NCI-H510A (cell line): ENCODE measurements around the gene SPSB2.
"Not testable (repeated sequence)": the region's sequence is repeated elsewhere in the genome, so short reads cannot be mapped to it uniquely, and the experiment has no call there.

ENCODE experiments used
- DNase-seq: peaks from one replicate; lab custom pipeline; 2025; lab: John Stamatoyannopoulos, UW

The SPSB2 gene, protein sequence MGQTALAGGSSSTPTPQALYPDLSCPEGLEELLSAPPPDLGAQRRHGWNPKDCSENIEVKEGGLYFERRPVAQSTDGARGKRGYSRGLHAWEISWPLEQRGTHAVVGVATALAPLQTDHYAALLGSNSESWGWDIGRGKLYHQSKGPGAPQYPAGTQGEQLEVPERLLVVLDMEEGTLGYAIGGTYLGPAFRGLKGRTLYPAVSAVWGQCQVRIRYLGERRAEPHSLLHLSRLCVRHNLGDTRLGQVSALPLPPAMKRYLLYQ

DNA sequence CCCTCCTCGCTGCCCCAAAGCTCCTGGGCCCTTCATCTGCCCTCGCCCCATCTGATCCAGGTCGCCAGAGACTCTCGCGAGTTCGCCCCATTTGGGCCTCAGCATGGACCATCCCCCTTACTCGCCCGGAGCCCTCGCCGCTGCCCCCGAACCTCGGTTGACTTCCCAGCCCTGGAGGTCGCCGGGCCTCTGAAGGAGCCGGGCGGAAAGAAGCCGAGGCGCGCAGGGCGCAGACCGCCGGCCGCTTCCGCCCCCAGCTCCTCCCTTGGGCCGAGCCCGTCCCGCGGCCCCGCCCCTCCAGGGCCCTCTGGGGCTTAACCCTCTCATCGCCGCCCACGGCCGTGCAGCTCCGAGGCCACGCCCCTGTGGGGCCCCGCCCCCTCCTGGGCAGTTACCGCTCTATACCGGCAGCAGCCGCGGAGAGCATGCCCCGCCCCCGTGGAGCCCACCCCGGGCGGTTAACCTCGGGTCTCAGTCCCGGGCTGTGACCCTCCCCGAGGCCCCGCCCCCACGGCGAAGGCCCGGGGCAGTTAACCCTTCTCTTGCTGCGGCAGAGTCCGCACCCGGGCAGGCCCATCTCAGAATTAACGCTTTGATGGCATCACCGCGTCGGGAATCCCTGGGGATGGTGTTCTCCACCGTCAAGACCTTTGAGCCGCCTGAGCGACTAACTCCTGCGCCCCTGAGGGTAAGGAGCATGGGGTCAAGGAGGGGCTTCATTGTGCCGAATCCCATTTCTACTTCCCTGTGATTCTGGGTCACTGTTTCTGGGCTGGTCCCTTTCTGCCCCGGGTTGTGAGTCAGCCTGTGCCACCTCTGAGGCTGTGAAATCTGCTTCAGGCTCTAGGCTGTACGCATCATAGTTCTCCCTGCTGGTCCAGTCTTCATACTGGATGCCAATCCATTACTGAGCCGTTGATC, at the start of gene SPSB2:
SPSB2 (minus strand) TSS at position 210 of the 921 bp plus-strand sequence. CDS start 402 bp downstream, outside the sequence.
- peak; percentile 91 for DNase-seq

DNA sequence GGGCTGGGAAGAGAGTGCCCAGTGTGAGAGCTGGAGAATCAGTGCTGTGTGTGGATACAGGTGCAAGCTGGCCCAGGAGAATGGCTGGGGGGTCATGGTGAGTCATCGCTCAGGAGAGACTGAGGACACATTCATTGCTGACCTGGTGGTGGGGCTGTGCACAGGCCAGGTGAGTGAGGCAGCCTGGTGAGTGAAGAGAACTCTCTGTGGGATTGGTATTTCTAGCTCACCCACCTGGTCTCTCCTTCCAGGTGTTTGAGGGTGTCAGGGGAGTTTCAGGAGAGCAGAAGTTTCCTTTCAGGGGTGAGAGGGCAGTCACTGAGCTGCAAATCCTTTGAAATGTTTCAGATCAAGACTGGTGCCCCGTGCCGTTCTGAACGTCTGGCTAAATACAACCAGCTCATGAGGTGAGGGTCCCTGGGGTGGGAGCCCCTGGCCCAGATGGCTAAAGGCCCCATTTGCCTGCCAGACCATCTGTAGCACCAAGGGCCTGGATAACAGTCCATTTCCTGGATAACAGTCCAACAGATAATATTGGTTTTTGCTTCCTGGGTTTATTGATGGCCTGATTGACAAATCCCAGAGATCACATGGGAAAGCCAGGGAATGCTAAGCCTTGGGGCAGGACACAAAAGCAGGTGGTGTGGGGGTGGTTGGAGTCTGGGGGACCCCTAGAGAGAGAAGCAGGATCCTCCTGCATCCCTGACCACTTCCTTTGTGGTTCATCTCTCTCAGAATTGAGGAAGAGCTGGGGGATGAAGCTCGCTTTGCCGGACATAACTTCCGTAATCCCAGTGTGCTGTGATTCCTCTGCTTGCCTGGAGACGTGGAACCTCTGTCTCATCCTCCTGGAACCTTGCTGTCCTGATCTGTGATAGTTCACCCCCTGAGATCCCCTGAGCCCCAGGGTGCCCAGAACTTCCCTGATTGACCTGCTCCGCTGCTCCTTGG, 49.2 kb upstream of the SPSB2 start:
- no peak for DNase-seq

DNA sequence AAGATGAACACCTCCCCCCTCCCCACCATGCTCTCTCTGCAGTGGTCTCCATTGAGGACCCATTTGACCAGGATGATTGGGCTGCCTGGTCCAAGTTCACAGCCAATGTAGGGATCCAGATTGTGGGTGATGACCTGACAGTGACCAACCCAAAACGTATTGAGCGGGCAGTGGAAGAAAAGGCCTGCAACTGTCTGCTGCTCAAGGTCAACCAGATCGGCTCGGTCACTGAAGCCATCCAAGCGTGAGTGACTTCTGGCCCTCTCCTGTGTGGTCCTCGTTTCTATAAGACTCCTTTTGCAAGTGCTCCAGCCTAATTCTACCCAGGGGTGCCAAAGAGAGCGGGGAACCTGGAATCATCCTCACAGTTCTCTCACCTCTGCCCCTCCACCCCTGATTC, 48.4 kb upstream of the SPSB2 start:
- DNase-seq = no peak

DNA sequence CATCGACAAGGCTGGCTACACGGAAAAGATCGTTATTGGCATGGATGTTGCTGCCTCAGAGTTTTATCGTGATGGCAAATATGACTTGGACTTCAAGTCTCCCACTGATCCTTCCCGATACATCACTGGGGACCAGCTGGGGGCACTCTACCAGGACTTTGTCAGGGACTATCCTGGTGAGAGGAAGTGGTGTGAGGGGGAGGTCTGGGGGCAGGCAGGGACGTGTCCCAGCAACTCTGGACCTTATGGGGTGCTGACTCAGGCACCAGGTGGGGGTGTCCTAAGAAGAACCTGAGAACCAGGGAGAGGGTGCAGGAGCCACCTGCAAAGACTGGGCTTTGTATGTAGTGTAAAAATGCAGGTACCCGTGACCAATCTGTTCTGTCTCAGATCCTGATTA, 46.5 kb upstream of the SPSB2 start:
- DNase-seq = no peak

DNA sequence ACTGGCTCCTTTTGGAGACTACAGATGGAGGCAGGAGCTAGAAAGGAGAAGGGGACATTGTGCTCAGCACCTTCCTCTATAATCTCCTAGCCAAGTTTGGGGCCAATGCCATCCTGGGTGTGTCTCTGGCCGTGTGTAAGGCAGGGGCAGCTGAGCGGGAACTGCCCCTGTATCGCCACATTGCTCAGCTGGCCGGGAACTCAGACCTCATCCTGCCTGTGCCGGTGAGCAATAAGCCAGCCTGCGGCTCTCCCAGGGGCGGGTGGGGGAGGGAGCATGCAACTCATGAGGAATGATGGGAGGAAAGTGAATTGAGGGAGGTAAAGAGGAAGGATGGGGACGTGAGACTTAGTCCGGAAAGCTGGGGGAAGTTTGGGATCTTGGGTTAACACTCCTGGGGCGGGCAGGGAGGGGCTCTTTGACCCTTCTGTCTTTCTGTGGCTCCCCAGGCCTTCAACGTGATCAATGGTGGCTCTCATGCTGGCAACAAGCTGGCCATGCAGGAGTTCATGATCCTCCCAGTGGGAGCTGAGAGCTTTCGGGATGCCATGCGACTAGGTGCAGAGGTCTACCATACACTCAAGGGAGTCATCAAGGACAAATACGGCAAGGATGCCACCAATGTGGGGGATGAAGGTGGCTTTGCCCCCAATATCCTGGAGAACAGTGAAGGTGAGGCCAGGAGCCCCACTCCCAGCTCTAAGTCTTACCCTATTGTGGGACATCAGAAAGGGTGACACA, 44.6 kb upstream of the SPSB2 start:
- DNase-seq = no peak

DNA sequence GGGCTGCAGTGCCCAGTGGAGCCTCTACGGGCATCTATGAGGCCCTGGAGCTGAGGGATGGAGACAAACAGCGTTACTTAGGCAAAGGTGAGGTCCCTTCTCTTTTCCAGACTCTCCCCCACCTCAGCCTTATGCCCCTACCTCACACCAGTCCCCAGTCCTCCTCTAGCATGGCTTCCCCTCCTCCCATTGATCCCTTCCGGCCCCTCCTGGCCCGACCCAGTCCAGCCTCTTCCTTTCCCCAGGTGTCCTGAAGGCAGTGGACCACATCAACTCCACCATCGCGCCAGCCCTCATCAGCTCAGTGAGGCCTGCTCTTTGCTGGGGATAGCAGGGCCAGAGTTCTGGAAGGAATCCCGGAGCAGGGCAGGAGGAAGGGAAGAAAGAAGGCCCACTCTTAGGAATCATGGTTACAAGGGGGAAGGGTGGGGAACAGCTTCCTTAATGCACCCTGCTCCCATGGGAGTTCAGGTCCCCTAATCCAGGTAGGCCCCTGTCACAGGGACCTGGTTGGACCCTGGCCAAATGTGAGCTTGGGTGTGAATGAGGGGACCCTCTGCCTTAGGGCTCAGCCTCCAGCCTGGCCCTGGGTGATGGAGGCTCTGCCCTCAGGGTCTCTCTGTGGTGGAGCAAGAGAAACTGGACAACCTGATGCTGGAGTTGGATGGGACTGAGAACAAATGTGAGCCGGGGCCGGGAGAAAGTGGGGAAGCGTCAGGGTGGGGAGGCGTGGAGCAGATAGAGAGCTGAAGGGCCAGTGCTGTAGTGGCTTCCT, 43.5 kb upstream of the SPSB2 start:
- no peak for DNase-seq

DNA sequence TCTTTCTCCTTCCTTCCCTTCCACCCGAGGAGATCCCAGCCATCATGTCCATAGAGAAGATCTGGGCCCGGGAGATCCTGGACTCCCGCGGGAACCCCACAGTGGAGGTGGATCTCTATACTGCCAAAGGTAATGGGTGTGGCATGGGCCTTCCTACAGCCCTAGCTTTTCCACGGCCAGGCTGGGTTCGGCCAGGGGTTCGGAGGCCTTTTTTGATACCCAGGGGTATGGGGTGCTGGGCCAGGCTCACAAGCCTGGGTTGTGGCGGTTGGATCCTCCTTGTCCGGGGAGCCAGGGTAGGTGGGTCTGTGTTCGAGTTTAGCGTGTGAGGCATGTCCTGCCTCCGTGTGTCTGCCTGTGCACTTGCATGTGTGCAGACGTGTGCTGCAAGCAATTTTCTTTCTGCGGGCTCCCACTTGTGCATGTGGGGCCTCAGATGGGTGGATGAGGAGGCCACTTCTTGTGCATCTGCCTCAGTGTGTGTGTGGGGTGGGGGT, 42.7 kb upstream of the SPSB2 start:
- DNase-seq = no peak

DNA sequence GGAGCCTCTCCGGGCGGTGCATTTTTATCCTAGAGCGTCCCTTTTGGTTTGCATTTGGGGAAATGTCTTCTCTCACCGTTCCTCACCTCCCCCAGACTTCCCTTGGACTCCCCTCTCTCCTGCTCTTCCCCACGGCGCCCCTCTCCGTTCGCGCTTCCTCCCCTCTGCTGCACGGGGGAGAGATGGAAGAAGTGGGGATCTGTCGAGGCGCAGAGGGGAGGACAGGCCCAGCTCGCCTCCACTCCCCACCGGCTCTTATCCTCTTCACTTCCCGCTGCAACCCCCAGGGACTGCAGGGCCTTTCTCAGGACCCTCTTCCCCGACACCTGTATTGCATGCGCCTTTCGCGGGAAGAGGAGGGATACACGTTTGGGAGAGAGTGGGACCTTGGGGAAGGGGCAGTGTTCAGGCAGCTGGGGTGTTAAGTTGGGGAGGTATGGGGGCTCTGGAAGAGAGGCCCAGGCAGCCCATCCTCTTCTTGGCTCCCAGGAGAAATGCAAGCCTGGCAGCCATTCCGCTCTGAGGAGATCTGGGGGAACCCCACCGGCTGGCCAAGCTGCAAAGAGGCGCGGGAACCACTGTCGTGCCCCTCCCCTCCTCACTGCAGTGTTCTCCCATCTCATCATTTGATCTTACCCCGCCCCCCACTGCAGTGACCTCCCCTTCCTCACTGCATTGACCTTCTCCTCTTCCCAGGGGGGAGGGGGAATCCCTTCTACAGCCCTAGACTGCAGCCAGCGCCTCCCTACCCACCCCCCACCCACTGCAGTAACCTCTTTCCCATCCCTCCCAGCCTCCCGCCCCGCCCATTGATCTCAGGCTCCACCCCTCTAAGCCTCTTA, 42.1 kb upstream of the SPSB2 start:
- DNase-seq = no peak

DNA sequence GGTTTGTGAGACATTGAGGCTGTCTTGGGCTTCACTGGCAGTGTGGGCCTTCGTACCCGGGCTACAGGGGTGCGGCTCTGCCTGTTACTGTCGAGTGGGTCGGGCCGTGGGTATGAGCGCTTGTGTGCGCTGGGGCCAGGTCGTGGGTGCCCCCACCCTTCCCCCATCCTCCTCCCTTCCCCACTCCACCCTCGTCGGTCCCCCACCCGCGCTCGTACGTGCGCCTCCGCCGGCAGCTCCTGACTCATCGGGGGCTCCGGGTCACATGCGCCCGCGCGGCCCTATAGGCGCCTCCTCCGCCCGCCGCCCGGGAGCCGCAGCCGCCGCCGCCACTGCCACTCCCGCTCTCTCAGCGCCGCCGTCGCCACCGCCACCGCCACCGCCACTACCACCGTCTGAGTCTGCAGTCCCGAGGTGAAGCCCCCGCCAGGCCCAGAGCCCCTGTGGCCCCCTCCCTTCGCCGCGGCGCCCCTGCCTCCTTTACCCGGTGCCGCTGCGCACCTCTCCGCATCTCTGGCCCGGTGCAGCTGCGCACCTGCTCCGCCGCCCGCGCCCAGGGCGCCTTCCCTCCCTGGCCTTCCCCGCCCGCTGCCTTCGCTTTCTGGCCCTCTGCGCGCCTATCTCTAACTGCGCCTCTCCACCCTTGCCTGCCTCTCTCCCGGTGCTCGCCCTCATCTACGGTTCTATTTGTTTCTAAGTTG, 41.3 kb upstream of the SPSB2 start, which contains the start of gene ENO2:
ENO2 (plus strand) TSS at position 335 of the 701 bp plus-strand sequence. CDS start 1,253 bp downstream, outside the sequence.
- peak; percentile 24 for DNase-seq

DNA sequence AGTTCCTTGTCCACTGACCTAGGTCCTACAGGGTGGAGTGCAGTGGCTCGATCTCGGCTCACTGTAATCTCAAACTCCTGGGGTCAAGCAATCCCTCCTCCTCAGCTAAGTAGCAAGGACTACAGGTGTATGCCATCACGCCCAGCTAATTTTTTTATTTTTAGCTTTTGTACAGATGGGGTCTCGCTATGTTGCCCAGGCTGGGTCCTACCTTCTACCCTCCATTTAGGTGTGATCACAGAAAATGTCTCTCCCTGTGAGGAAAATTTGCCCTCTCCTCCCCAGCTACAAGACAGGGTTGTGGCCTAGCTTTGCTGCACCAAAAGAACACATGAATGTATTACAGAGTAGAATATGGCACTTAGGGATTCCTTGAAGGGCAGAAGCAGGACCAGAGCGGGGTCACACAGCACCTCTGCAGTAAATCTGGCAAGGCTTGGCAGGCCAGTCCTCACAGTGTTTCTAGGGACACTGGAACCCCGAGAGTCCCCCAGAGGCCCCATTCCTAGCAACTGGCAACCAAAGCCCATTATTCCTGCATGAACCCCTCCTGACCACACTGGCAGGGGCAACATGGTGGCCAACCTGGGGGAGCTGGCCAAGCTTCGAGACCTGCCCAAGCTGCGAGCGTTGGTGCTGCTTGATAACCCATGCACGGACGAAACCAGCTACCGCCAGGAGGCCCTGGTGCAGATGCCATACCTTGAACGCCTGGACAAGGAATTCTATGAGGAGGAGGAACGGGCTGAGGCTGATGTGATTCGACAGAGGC, 39.2 kb upstream of the SPSB2 start:
- no peak for DNase-seq

DNA sequence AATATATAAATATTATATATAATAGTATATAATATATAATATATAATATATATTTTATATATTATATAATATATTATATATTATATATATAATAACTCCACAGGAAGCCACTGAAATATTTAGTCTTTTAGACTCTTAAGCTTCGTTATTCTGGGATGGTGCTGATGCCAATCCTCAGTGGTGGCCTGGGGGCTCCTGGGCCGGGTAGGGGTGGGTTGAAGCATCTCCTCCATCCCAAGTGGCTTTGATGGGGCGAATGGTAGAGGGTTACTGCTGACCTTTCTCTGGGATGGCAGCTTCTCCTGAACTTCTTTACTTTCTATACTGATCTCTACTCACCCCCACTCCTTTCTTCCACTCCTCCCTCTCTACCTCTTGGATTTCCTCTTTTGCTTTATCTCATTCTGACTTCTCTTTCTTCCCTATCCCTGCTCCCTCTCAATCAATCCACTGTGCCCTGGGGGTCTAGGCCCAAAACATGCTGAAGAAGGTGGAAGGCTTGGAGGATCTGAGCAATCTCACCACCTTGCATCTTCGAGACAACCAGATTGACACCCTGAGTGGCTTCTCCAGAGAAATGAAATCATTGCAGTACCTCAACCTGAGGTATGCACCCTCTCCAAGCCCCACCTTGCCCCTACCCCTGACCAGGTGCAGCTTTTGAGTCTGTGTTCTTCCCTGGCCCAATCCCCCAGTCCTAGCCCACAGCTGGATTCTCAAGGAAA, 36.5 kb upstream of the SPSB2 start:
- DNase-seq = no peak

DNA sequence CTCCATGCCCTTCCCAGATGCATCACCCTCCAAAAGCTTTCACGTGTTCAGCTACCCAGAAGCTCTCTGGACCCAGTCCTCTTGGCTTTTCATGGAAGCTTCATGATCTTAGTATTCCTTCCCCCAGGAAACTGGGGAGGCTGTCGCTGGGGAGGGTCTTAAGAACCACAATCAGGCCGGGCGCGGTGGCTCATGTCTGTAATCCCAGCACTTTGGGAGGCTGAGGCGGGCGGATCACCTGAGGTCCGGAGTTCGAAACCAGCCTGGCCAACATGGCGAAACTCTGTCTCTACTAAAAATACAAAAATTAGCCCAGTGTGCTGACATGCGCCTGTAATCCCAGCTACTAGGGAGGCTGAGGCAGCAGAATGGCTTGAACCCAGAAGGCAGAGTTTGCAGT, 35.0 kb upstream of the SPSB2 start:
- DNase-seq = not testable (repeated sequence)

DNA sequence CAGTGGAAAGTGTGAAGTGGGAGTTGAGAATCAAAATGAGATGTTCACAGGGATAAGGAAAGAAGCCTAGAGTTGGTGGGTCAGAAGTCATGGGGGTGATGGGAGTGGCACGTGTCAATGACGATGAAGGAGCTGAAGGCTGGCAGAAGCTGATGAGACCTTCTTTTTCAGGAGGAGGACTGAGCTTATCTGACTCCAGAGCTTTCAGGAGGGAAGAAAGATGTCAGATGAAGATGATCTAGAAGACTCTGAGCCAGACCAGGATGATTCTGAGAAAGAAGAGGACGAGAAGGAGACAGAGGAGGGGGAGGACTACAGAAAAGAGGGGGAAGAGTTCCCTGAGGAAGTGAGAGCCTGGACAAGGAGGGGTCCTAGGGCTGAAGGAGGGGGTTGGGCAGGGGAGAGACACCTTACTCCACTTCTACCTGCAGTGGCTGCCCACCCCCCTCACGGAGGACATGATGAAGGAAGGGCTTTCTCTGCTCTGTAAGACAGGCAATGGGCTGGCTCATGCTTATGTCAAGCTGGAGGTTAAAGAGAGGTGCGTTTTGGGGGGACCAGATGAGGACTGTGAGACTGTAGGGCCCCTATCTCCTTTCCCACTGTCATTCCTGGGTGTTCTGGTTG, 32.4 kb upstream of the SPSB2 start:
- no peak for DNase-seq

DNA sequence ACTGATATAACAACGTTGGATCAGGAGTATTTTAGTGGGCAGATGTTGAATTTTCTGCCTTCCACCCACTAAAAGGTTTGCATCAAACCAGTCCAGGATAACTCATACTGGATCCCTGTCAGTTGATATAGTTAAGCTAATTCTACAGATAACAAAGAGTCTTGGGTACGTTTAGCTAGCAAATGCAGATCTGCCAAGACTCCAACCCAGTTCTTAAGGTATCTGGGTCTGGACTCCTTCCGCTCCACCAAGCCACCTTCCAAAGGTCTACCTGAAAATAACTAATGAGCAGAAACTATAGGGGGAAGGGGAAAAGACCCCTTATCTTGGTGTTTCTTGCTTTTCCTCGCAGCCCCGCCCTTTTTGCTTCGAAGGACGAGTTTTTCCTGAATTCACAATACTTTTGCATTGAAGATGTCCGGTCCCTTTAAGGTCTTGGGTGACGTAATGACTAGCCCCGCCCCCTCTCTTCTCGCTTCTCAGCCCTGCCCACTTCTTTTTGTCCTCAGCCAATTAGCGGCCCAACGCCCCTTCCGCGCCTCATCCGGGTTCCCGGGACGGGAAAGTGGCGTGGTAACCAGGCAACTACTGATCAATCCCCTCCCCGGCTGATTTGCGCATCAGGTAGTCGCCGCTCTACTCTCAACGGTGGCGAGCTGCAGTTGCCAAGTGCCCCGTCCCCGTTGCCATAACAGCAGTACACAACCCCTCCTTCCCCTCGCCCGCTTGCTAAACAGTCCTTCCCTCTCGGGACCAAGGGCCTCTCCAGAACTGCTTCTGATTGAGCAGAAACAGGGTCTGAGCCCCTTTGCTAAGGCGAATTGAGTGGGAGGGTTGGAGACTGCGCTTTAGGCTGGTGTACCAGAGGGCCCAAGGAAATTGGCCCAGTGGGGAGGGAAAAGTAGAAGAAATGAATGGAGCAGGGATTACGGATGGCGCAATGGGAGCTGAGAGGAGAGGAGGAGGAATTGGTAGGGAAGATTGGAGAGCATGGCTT, 31.5 kb upstream of the SPSB2 start, which contains the start of gene LRRC23:
LRRC23 (plus strand) TSS at position 543 of the 997 bp plus-strand sequence. CDS start 812 bp downstream, outside the sequence.
- peak; percentile 91 for DNase-seq

DNA sequence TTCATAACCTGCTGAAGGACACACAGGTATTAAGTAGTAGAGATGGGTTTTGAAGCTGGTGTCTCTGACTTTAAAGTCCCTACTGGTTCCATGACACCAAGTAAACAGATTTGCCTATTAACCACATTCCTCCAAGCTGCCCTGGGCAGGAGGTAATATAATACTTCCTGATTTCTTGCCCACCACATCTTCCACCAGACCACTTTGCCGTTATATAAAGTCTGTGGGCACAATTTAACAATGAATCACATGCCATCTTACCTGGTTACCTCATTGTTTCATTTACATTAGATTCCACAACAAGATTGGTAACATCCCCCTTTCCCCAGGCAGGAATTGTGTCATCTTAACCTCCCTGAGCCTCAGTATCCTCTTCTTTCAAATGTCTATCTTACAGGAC, 30.6 kb upstream of the SPSB2 start:
- no peak for DNase-seq
